GM18870 (cell line): ENCODE results near the gene FAM241B.

Experiments
- ATAC-seq: cut with Tn5 transposase; IDR thresholded peaks from one replicate; pipeline ENCODE4 v1.9.1; 2021; ENCODE audit warnings: moderate library complexity; ENCODE audit not compliant: unreplicated experiment

FAM241B gene

GRCh38 chr10:69662901-69663300, 32.9 kb downstream of the FAM241B start:
- no peak for ATAC-seq

- no peak for ATAC-seq
Observed at GRCh38 chr10:69663369-69663947, 33.4 kb downstream of the FAM241B start.

- no peak for ATAC-seq
Observed at GRCh38 chr10:69665474-69666320, 35.6 kb downstream of the FAM241B start.

GRCh38 chr10:69666756-69667155, 36.7 kb downstream of the FAM241B start:
- ATAC-seq = no peak

GRCh38 chr10:69668721-69669120, 38.7 kb downstream of the FAM241B start:
- no peak for ATAC-seq

- no peak for ATAC-seq
Observed at GRCh38 chr10:69669409-69669808, 39.4 kb downstream of the FAM241B start.

GRCh38 chr10:69673521-69673920, 43.5 kb downstream of the FAM241B start:
- ATAC-seq = no peak

- no peak for ATAC-seq
Observed at GRCh38 chr10:69674786-69675185, 44.7 kb downstream of the FAM241B start.

GRCh38 chr10:69676301-69676700, 46.3 kb downstream of the FAM241B start:
- ATAC-seq = no peak

GRCh38 chr10:69677985-69678654, 48.1 kb downstream of the FAM241B start:
- no peak for ATAC-seq

GRCh38 chr10:69679736-69680135, 49.7 kb downstream of the FAM241B start:
- ATAC-seq = no peak

GRCh38 chr10:69680610-69681009, 50.6 kb downstream of the FAM241B start:
- ATAC-seq = no peak

- ATAC-seq = no peak
Observed at GRCh38 chr10:69681436-69681835, 51.4 kb downstream of the FAM241B start.

GRCh38 chr10:69682955-69683474, 53.0 kb downstream of the FAM241B start:
- ATAC-seq = no peak
